Fibroblast of lung (primary cell): Measurements from ENCODE around the gene MTOR. TPM values are rescaled to one million over a fixed set of nuclear protein-coding genes. Genes with fewer than 3 reads are reported as not detected.
"Not testable (repeated sequence)": the region's sequence is repeated elsewhere in the genome, so short reads cannot be mapped to it uniquely, and the experiment has no call there.

Experiments
- DNase-seq, 2 donors: peaks; one replicate each; pipeline versions ENCODE4 v3.0.0 to v3.0.0-alpha.2; 2010; ENCODE audit warnings: low read depth in 2 of 2
- H2AFZ ChIP-seq: 2 replicates; pipeline ENCODE4 v1.5.1; 2012; ENCODE audit warnings: low read length, control low read depth, inconsistent platforms
- H3K27ac ChIP-seq: 2 replicates; pipeline ENCODE4 v1.5.1; 2011; ENCODE audit warnings: low read length, control low read depth; ENCODE audit not compliant: insufficient read depth
- H3K27me3 ChIP-seq: 2 replicates; pipeline ENCODE4 v1.5.1; 2011; ENCODE audit warnings: mild to moderate bottlenecking, low read length; ENCODE audit not compliant: control insufficient read depth, insufficient read depth
- H3K36me3 ChIP-seq: 2 replicates; pipeline ENCODE4 v1.5.1; 2011; ENCODE audit warnings: low read length; ENCODE audit not compliant: control insufficient read depth, insufficient read depth
- H3K4me1 ChIP-seq: 2 replicates; pipeline ENCODE4 v1.5.1; 2011; ENCODE audit warnings: low read length; ENCODE audit not compliant: control insufficient read depth, insufficient read depth; ENCODE audit errors: extremely low read depth
- H3K4me2 ChIP-seq: 2 replicates; pipeline ENCODE4 v1.5.1; 2011; ENCODE audit warnings: low read length, control low read depth; ENCODE audit not compliant: insufficient read depth; ENCODE audit errors: extremely low read depth
- H3K4me3 ChIP-seq, 4 experiments: fragments of 200-600 bp in 1 of 4; sonication (generic) in 1 of 4; replicated peaks in 1 of 4; 2 replicates each; pipeline ENCODE4 v1.5.1; 2011 to 2016; ENCODE audit warnings: low read length in 4 of 4, low read depth in 3 of 4, mild to moderate bottlenecking in 3 of 4, control low read depth in 2 of 4, inconsistent platforms in 1 of 4, mixed read lengths in 1 of 4; ENCODE audit not compliant: insufficient read depth in 1 of 4; ENCODE audit errors: control extremely low read depth in 1 of 4
- H3K79me2 ChIP-seq: 2 replicates; pipeline ENCODE4 v1.5.1; 2012; ENCODE audit warnings: mild to moderate bottlenecking, low read length, inconsistent platforms; ENCODE audit not compliant: control insufficient read depth, insufficient read depth
- H3K9ac ChIP-seq: 2 replicates; pipeline ENCODE4 v1.5.1; 2011; ENCODE audit warnings: mild to moderate bottlenecking, low read length, control low read depth; ENCODE audit not compliant: insufficient read depth
- H3K9me3 ChIP-seq: 2 replicates; pipeline ENCODE4 v1.5.1; 2012; ENCODE audit warnings: low read depth, low read length; ENCODE audit not compliant: control insufficient read depth, insufficient read depth
- H4K20me1 ChIP-seq: 2 replicates; pipeline ENCODE4 v1.5.1; 2011; ENCODE audit warnings: low read length; ENCODE audit not compliant: control insufficient read depth, insufficient read depth; ENCODE audit errors: extremely low read depth
- EZH2 ChIP-seq: IDR thresholded peaks from 2 replicates; pipeline ENCODE4 v1.5.1; 2012; ENCODE audit warnings: low read length, control low read depth, mild to moderate bottlenecking; ENCODE audit errors: missing control alignments
- polyA plus RNA-seq, 2 donors: library from polyadenylated mRNA; depleted of rRNA in 1 of 2; stranded (reverse) in 1 of 2; unstranded in 1 of 2; fragments of >200 nt; gene quantifications; 2 replicates each; pipeline ENCODE4 v1.2.1, GENCODE V29; 2011 to 2012; ENCODE audit warnings: missing spikeins in 1 of 2
- total RNA-seq: library from RNA; depleted of rRNA; stranded (reverse); fragments of >200 nt; gene quantifications from 2 replicates; pipeline ENCODE4 v1.2.1, GENCODE V29; 2014
- TF ChIP-seq, protein P1 (sequence below), 2 donors: IDR thresholded peaks in 1 of 2; conservative IDR thresholded peaks in 1 of 2; 1 replicate in 1 of 2; 2 replicates in 1 of 2; pipeline ENCODE4 v1.5.1; 2011 to 2012; ENCODE audit warnings: low read length in 2 of 2, control low read depth in 1 of 2, inconsistent platforms in 1 of 2, low read depth in 1 of 2, mild to moderate bottlenecking in 1 of 2

Gene MTOR
- total and polyA plus RNA-seq, 2 donors (not counting 1 experiment from before 2014, with no cell fraction given): 20.2 to 36.2 TPM

DNA sequence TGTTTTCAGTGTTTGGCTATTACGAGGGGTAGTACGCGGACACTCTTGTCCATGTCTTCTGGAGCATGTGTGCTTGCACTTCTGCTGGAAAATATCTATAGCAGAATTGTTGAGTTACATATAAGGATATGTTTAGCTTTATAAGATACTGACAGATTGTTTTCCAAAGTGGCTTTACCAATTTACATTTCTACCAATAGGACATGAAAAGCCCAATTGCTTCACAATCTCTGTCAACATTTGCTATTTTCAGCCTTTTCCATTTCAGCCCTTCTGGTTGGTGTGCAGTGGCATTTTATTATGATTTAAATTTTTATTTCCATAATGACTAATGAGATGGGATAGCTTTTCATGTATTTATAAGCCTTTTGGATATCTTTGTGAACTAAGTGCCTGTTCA, 79.5 kb downstream of the MTOR start:
- TF ChIP-seq EZH2: no peak
- TF ChIP-seq, protein P1, sequence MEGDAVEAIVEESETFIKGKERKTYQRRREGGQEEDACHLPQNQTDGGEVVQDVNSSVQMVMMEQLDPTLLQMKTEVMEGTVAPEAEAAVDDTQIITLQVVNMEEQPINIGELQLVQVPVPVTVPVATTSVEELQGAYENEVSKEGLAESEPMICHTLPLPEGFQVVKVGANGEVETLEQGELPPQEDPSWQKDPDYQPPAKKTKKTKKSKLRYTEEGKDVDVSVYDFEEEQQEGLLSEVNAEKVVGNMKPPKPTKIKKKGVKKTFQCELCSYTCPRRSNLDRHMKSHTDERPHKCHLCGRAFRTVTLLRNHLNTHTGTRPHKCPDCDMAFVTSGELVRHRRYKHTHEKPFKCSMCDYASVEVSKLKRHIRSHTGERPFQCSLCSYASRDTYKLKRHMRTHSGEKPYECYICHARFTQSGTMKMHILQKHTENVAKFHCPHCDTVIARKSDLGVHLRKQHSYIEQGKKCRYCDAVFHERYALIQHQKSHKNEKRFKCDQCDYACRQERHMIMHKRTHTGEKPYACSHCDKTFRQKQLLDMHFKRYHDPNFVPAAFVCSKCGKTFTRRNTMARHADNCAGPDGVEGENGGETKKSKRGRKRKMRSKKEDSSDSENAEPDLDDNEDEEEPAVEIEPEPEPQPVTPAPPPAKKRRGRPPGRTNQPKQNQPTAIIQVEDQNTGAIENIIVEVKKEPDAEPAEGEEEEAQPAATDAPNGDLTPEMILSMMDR (conservative IDR thresholded peaks at IDR 0.05 in 1 of 2, IDR thresholded peaks at IDR 0.05 in 1 of 2; ENCODE audit: low read depth in 1 of 2, low read length in 2 of 2): no peak
- no peak overlapping the region for H3K4me2 ChIP-seq
- H3K4me1 ChIP-seq: peaks cover 11% of the 10 kb centered on the region
- H4K20me1 ChIP-seq: no peaks in the 10 kb centered on the region
- no peak overlapping the region for H3K27ac ChIP-seq
- peaks cover 1% of the 10 kb centered on the region for H3K36me3 ChIP-seq
- no peaks in the 10 kb centered on the region for H3K79me2 ChIP-seq
- no peaks in the 10 kb centered on the region for H3K27me3 ChIP-seq
- no peaks in the 10 kb centered on the region for H3K9me3 ChIP-seq
- DNase-seq: no peak
- H3K4me3 ChIP-seq: no peak overlapping the region
- H2AFZ ChIP-seq: no peak overlapping the region
- H3K9ac ChIP-seq: no peak overlapping the region

DNA sequence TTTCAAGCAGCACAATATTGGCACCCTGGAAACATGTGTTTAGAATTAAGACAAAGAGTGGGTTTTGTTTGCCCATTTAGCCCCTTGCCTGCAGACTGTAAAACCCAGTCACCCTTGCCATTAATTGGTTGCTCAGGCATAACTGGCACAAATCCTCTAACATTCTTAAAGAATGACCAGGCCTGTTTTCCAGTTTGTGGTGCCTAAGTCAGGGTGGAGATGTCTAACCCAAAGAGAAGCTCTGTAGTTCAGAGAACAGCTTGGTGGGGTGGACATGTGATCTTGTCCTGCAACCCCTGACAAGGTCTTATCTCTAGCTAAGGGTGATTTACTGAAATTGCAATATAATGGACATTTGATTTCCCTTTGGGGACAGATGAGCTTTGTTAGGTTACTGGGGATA, 82.0 kb downstream of the MTOR start:
- no peaks in the 10 kb centered on the region for H3K36me3 ChIP-seq
- no peak overlapping the region for H3K9ac ChIP-seq
- no peak overlapping the region for H3K27ac ChIP-seq
- no peaks in the 10 kb centered on the region for H4K20me1 ChIP-seq
- no peaks in the 10 kb centered on the region for H3K79me2 ChIP-seq
- TF ChIP-seq, protein P1 (conservative IDR thresholded peaks at IDR 0.05 in 1 of 2, IDR thresholded peaks at IDR 0.05 in 1 of 2; ENCODE audit: low read depth in 1 of 2, low read length in 2 of 2): no peak
- TF ChIP-seq EZH2: no peak
- no peak overlapping the region for H2AFZ ChIP-seq
- H3K4me1 ChIP-seq: peaks cover 15% of the 10 kb centered on the region
- H3K9me3 ChIP-seq: no peaks in the 10 kb centered on the region
- H3K4me3 ChIP-seq: no peak overlapping the region
- H3K4me2 ChIP-seq: no peak overlapping the region
- no peaks in the 10 kb centered on the region for H3K27me3 ChIP-seq
- peak; percentile 67 to 83 for DNase-seq

DNA sequence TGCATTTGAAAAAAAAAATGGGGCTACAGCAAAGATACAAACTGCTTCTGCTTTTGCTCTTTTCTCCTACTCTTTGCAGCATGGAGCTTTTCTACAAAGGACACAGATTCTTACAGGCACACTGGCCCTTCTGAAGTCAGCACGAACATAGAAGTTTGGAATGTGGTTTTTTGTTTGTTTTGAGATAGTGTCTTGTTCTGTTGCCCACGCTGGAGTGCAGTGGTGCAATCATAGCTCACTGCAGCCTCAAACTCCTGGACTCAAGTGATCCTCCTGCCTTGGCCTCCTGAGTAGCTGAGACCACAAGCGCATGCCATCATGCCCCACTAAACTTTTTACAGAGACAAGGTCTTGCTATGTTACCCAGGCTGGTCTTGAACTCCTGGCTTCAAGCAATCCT, 82.6 kb downstream of the MTOR start:
- DNase-seq: peak; percentile 59 to 62
- peaks cover 15% of the 10 kb centered on the region for H3K4me1 ChIP-seq

More for the DNA sequence above, 82.6 kb downstream of the MTOR start:
- H4K20me1 ChIP-seq, H3K27ac ChIP-seq, H3K27me3 ChIP-seq, H3K4me3 ChIP-seq, H3K36me3 ChIP-seq, H3K9ac ChIP-seq, H3K79me2 ChIP-seq, H2AFZ ChIP-seq, H3K9me3 ChIP-seq, H3K4me2 ChIP-seq: not testable (repeated sequence)
